DMS 273 treated with DMSO at 0.1 percent for 48 hours (cell line): ENCODE results near the gene KLF3.
"Not testable (repeated sequence)": the region's sequence is repeated elsewhere in the genome, so short reads cannot be mapped to it uniquely, and the experiment has no call there.

Experiments used
- DNase-seq: peaks from one replicate; lab custom pipeline; 2025; lab: John Stamatoyannopoulos, UW

KLF3 gene

DNA sequence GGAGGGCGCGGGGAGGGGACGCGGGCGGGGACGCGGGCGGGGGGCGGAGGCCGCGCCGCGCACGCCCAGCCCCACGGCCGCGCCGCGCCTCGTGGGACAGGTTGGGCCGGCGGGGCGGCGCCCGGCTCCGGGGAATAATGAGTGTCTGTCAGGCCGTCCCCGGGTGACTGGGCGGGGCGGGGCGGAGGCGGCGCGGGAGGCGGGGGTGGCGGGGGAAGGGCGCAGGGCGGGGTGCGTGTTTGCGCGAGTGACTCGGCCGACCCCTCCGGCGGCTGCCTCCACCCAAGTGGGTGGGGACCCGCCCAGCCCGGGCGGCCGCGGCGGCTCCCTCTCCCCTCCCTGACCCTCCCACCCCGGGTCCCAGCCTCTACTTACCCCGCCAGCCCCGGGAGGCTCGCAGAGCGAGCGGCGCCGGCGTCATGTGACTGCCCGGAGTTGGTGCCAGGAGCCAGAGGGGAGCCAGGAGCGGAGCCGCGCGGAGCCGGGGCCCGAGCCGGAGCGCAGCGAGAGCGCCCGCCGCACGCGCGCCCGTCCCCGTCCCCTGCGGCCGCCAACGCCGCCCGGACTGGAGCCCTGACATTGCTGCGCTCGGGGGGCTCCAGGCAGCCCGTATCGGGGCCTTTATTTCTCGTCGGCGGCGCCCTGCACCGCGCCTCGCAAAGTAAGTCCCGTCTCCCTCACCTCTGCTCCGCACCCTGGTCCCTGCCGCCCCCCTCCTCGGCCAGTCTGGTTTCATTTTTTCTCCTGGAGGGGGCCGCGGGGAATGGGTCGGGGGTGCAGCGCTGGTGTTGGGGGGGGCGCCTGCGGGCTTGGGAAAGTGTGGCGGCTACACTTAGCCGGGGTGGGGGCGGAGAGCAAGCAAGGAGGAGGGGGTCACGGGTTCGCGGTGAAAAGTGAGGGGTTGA lies at the start of gene KLF3:
KLF3 (plus strand) TSS at position 399 of the 905 bp plus-strand sequence. CDS start 16,427 bp downstream, outside the sequence.
- peak; percentile 51 for DNase-seq

DNA sequence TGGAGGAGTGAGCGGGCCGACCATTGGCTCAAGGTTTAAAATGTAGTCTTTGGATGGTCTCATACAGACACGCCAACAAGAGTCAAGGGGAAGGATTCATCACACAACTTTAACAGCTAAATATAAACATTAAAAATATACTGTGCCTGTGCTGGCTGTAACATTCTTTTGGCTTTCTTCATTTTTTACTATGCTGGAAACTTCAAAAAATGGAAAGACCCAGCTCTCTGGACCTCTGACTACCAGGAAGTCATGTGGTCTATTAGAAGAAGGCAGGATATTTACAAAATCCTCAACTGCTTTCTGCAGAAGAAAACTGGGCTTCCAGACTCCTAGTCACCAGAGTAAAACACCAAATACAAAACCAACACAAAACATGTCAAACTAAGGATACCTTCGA lies 49.8 kb upstream of the KLF3 start:
- no peak for DNase-seq

DNA sequence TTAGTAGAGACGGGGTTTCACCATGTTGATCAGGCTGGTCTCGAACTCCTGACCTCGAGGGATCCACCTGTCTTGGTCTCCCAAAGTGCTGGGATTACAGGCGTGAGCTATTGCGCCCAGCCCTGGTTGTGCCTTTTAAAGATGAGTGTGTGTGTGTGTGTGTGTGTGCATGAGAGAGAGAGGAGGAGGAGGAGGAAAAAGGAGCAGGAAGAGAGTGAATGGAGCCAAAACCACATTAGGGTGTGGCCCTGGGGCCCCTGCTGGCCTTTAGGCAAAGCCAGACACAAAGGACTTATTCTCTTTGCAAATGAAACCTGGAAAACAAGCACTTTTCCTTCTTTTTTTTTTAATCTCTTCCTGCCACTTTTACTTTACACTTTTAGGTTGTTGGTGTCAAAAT lies 48.2 kb upstream of the KLF3 start:
- DNase-seq, result no peak

DNA sequence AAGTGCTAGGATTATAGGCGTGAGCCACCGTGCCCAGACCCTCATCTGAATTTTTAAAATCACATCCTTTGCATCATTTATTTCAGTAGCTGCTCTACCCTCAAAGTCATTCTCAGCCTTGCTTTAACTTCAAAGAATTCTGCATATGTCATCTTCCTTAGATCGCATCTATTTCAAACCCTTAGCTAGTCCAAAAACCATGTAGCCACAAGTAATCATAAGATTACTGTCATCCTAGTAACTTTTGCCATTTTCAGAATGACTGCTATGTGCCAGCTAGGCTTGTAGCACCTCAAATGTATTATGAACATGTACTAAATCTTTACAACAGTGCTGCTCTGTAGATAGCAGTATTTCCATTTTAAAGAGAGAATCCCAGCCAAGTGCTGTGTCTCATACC lies 45.5 kb upstream of the KLF3 start:
- no peak for DNase-seq

DNA sequence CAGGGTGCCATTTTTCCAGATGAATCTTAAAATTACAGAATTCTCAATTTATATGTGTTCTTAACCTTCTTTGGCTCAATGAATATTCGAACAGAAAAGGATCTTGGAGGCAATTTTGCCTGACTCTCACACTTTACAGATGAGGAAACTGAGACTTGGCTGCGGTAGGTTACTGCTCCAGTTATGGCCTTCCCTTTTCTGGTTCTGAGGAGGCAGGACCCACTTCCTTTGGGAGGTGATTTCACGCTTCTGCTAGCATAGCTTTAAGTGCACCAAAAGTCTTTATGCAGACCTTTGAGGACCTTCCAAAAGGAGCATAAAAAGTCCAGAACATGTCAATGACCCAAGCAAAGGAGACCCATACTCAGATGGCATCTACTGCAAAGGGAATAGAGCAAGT lies 44.7 kb upstream of the KLF3 start:
- no peak for DNase-seq

DNA sequence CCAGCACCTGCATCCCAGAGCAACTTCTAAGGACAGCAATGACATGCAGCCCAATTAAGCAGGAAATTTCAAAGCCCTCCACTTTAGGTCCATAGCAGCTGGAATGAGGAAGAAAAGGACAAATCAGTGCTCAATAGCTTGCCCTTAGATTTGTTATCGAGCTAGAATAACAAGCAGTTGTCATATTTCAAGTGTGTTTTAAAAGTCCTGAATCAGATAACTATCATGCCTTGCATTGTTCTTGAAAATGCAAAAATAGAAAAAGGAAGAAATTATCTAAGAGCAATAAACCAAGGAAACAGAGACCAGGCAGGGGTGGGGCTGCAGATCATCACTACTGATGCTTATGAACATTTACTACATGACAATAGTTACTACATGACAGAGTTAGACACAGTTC lies 43.9 kb upstream of the KLF3 start:
- no peak for DNase-seq

DNA sequence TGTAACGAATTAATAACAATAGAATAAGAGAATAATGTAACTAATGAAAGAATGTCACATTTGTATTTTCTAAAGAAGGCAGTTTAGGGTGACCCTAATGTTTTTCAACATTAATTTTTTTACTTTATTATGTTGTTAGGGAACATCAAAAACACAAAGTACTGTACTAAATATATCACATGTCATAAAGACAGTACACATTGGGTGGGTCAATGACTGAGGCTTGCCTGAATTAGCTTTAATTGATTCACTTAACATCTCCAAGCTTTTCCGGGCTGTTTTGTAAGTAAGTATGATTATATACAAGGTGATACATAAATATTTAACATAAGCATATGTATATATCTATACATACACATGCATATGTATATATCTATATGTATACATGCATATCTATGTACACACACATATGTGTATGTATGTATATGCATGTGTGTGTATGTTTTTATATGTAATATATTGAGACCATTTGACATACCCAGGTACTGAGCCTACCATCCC lies 43.4 kb upstream of the KLF3 start:
- no peak for DNase-seq

DNA sequence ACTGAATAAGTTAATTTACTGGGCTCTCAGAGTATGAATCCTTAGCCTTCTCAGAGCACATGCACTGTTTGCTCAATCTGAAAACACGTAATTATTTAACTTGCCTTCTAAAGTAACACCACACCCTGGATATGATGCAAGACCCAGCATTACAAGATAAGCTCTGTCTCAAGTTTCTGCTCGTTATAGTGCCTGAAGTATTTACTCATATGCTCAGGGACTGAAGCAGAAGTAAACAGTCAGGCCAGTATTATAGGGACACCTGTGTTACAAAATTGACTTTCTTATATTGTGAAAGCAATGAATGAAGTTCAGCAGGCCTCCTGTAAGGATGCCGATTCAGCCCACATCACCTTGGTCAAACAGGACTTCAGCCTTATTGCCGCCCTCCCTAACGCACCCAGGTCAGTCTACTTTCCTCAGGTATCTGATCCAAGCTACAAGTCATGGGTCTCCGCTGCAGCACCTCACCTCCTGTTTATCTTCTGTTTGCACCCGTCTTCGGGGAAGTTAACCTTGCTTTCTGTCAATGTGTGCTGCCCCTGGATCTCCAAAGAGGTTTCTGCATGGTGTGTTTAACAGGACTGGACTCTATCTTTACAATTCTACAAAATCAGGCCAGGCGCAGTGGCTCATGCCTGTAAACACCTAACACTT lies 42.8 kb upstream of the KLF3 start:
- DNase-seq, result no peak

DNA sequence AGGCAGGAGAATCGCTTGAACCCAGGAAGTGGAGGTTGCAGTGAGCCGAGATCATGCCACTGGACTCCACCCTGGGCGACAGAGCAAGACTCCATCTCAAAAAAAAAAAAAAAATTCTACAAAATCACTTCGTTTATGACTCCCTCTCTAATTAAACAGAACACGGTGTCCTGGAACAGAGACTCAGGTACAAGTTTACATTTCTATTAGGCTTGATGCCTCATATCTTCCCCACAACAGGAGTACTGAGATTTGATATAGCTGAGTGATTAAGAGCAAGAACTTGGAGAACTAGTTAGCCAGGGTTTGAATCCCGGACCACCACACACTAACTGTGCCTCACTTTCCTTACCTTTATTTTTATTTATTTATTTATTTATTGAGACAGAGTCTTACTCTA lies 42.2 kb upstream of the KLF3 start:
- no peak for DNase-seq

DNA sequence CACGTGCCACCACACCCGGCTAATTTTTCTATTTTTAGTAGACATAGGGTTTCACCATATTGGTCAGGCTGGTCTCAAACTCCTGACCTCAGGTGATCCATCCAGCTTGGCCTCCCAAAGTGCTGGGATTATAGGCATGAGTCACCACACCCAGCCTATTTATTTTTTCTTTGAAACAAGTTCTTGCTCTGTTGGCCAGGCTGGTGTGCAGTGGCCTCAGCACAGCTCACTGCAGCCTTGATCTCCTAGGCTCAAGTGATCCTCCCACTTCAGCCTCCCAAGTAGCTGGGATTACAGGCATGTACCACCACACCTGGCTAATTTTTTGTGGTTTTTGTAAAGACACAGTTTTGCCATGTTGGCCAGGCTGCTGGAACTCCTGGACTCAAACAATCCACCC lies 41.7 kb upstream of the KLF3 start:
- DNase-seq, result not testable (repeated sequence)

DNA sequence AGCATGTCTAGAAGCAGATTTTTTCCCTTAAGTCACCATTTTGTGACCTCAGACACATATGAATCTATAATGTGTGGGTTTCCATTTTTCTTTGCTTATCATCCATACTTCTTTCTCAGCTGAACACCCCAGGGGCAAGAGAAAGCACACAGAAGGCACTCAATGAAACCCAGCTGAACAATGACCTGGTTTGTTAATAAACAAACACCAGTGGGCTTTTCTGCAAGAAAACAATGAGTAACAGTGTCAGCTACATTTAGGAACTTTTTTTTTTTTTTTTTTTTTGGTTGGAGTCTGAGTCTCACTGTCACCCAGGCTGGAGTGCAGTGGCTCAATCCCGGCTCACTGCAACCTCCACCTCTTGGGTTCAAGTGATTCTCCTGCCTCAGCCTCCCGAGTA lies 40.7 kb upstream of the KLF3 start:
- no peak for DNase-seq

DNA sequence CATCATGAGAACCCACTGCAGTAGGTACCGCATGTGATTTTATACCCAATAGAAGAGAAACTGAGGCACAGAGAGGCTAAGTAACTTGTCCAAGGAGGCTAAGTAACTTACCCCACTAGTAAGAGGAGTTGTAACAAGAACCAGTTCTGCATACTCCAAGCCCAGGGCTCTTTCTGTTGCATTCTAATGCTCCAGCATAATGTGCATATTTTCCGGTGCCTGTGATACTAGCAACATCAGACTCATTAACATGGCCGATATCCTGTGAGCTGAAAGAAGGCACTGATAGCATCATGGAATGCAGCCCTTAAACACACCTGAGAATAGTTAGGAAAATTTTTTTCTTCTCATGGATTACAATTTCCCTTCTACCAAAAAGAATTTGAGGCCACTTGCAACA lies 39.7 kb upstream of the KLF3 start:
- DNase-seq, result no peak

DNA sequence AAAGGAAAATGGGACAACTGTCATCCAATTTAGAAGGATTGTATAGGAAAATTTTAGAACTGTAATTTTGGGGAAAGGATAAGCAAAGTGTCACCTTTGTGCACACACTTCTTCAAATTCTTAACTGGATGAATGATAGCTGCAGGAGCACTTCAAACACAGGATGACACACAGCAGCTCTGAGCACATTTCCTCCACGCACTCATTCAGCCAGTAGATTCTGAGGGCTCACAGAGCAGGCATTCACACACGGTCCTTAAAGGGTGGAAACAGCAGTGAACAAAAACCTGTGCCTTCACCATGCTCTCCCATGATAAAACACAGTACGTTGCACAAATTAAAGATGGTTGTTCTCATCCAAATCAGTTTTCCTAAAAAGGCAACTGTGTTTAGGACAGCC lies 38.5 kb upstream of the KLF3 start:
- DNase-seq, result no peak

DNA sequence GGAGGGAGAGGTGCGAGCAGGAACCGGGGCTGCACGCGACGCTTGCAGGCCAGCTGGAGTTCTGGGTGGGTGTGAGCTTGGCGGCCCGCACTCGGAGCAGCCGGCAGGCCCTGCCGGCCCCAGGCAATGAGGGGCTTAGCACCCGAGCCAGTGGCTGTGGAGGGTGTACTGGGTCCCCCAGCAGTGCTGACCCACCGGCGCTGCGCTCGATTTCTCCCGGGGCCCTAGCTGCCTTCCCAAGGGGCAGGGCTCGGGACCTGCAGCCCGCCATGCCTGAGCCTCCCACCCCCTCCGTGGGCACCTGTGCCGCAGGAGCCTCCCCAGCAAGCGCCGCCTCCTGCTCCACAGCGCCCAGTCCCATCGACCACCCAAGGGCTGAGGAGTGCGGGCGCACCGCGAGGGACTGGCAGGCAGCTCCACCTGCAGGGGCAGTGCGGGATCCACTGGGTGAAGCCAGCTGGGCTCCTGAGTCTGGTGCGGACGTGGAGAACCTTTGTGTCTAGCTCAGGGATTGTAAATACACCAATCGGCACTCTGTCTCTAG lies 37.0 kb upstream of the KLF3 start:
- DNase-seq, result not testable (repeated sequence)

DNA sequence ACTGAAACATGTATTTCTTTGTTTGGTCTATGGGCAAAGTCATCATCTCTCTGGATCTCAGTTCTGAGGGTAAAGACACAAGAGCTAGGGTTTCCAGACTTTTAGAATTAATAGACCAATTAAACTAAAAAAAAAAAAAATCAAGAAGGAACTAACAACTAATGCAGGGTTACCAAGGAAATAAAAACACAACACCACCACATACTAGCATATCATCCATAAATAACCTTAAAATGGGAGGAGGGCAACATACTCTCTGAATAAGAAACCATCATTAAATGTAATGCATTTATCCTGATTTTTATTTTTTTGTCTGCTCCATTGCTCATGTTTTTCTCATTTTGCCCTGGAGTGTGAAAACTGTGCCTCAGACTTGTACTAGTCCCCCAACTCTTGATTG lies 33.5 kb upstream of the KLF3 start:
- DNase-seq, result no peak

DNA sequence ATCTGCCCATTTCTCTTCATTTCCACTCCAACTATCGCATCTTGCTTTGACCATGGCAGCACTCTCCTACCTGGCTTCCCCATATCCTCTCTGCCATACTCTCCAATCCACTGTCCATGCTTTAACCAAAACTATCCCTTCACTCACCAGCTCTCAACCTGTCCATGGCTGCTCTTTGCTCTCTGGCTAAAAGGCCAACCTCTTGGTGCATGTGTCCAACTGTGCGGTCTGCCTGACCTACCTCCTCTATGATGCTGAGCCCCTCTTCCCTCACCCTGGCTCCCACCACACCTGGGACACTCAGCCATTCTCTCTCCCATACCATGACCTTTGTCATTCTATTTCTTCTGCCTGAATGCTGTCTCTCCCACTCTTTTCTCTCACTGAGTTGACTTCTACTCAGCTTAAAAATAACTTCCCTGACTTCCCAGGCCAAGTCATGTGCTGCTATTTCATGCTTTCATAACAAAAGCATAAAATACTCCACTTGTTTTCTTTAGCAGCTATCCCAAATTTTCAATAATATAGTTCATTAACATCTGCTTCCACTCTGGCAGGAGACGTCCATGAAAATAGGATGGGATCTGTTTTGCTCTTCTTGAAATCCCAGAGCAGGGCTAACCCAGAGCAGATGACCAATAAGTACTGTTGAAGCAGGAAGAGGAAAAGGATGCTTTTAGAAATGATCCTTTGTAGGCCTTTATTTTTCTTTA lies 29.8 kb upstream of the KLF3 start:
- DNase-seq, result no peak

DNA sequence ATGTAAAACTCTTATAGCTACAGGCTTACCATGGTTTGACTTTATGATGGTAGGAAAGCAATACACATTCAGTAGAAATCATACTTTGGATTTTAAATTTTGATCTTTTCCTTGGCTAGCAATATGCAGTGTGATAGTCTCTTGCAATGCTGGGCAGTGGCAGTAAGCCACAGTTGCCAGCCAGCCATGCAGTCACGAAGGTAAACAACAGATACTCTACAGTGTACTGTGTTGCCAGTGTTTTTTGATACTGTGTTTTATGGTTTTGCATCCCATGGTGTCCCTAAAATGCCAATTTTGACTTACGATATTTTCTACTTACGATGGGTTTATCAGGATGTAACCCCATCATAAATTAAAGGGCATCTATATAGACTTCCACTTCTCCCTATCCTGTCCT lies 24.8 kb upstream of the KLF3 start:
- DNase-seq, result no peak

DNA sequence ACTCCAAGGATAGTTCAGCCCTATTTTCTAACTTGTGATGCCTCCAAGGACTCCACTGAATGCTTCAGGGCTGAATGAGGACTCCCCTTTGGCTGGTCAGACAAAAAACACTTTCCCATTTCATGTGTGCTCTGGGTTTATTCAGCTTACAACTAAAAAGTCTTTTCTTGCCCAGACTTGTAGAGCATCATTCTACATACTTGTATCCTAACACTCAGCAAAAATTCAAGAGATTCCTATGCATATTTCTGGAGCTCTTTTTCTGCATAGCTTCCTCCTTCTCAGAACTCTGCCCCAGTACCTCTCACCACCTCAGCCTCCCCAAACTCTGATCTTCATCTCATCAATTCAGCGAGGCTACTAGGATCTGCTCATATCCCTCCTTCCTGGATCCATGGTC lies 22.2 kb upstream of the KLF3 start:
- DNase-seq, result no peak

DNA sequence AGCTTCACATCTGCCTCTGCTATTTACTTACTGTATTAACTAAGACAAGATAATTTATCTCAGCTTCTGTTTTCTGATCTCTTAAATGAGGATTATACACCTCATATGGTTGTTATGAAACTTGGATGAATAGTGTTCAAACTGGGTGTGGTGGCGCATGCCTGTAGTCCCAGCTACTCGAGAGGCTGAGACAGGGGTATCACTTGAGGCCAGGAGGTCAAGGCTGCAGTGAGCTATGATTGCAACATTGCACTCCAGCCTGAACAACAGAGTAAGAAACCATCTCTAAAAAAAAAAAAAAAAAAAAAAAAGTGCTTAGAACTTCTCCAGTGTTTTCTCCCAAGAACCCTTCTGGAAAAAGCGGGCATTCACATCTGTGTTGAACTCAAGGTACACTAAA lies 19.8 kb upstream of the KLF3 start:
- DNase-seq, result no peak

DNA sequence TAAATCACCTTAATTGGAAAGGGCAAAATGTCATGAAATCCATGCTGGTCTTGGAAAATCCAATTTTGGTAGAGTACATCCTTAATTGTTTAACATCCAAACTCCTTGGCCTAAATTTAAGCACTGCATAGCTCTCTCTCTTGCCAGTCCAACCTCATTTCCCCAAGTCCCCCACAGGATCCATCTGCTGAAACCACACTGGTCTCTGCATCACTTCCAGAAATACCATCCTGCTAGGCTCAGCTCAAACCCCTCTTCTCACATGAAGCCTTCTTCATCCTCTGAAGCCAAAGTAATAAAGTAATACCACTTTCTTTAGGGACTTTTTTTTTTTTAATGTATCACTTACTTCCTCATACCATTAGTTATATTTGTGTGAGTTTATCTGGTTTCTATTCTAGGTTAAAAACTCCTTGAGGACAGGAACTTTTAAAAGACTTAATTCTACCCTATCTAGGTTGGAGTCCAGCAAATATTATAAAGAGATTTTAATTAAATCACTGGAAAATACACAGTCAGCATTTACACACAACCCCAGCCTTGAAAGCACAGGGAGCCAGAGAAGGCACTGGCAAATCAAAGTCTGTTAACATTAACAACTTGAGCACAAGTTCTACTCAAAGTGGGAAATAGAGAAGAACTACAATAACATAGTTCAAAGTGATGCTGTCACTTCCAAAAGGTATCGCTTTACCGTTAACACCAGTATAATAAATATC lies 16.7 kb upstream of the KLF3 start:
- DNase-seq, result no peak

DNA sequence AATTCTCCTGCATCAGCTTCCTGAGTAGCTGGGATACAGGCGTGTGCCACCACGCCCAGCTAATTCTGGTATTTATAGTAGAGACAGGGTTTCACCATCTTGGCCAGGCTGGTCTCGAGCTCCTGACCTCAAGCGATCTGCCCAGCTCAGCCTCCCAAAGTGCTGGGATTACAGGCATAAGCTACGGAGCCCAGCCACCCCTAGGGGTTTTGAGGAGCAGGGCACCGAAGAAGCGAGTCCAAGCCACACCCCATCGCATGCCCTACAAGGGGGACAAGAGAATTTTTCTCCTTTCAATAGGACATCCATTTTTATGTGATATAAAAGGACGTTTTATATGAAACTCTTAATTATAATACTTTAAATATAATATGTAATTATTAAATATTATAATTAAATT lies 13.9 kb upstream of the KLF3 start:
- no peak for DNase-seq

DNA sequence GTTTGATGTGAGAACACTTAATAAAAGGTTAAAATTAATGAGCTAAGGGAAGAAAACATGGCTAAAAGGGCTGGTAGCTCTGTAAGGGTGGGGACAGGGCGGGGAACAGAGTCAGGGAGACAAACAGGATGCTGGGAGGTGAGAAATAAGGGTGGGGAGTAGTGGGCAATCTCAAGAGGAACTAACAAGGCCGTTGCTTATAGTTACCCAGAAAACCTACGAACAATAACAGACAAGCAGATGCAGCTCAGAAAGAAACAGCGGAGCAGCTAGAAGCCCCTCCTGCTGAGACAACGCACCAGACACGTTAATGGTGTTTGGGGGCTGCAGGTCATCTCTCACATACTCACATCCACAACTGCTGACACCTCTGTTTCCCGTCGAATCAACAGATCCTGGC lies 9.7 kb upstream of the KLF3 start:
- no peak for DNase-seq
